Smooth muscle cell (in vitro differentiated cells): ENCODE data around the gene ELFN1. TPM values are rescaled to one million over a fixed set of nuclear protein-coding genes. Genes with fewer than 3 reads are reported as not detected.

ENCODE experiments used
- DNase-seq: peaks from one replicate; lab custom pipeline; 2025; ENCODE audit not compliant: unreplicated experiment; lab: John Stamatoyannopoulos, UW
- H2AFZ ChIP-seq: fragments of 200-600 bp; sonication (generic); 2 replicates; pipeline ENCODE4 v1.6.0; 2016; ENCODE audit warnings: antibody characterized with exemption, low read depth, mild to moderate bottlenecking
- H3F3A ChIP-seq: fragments of 200-600 bp; sonication (generic); 2 replicates; pipeline ENCODE4 v1.6.0; 2017; ENCODE audit warnings: antibody characterized with exemption, low read depth
- H3K27ac ChIP-seq: fragments of 200-600 bp; sonication (generic); 2 replicates; pipeline ENCODE4 v1.5.1; 2016; ENCODE audit warnings: low read depth, mild to moderate bottlenecking
- H3K27me3 ChIP-seq: fragments of 200-600 bp; sonication (generic); 2 replicates; pipeline ENCODE4 v1.6.1; 2016; ENCODE audit warnings: low read depth, mild to moderate bottlenecking
- H3K36me3 ChIP-seq: fragments of 200-600 bp; sonication (generic); 2 replicates; pipeline ENCODE4 v1.5.1; 2016; ENCODE audit warnings: low read depth
- H3K4me1 ChIP-seq: fragments of 200-600 bp; sonication (generic); 2 replicates; pipeline ENCODE4 v1.5.1; 2016; ENCODE audit warnings: low read depth
- H3K4me2 ChIP-seq: fragments of 200-600 bp; sonication (generic); 2 replicates; pipeline ENCODE4 v1.6.0; 2016; ENCODE audit warnings: mild to moderate bottlenecking
- H3K4me3 ChIP-seq: fragments of 200-600 bp; sonication (generic); 2 replicates; pipeline ENCODE4 v1.5.1; 2016; ENCODE audit warnings: mild to moderate bottlenecking
- H3K79me2 ChIP-seq: fragments of 200-600 bp; sonication (generic); 2 replicates; pipeline ENCODE4 v1.6.0; 2016; ENCODE audit warnings: low read depth, mild to moderate bottlenecking
- H3K9ac ChIP-seq: fragments of 200-600 bp; sonication (generic); 2 replicates; pipeline ENCODE4 v1.6.0; 2016; ENCODE audit warnings: low read depth
- H3K9me3 ChIP-seq: fragments of 200-600 bp; sonication (generic); replicated peaks from 2 replicates; pipeline ENCODE4 v1.5.1; 2016; ENCODE audit warnings: low read depth
- H4K20me1 ChIP-seq: fragments of 200-600 bp; sonication (generic); 2 replicates; pipeline ENCODE4 v1.6.0; 2016; ENCODE audit warnings: low read depth
- WGBS: methylation state at CpG from one replicate; pipeline ENCODE4 v1.1.7; 2016; ENCODE audit warnings: low lambda C conversion rate; 5-methylcytosine and 5-hydroxymethylcytosine counted together
- polyA plus RNA-seq: library from polyadenylated mRNA; unstranded; fragments of >200 nt; fragmentation: Nextera tagmentation; extraction: Ambion mirVana; gene quantifications from 2 replicates; pipeline ENCODE4 v1.2.1, GENCODE V29; 2016
- total RNA-seq: library from RNA; depleted of rRNA; stranded (reverse); fragments of >200 nt; gene quantifications from 2 replicates; pipeline ENCODE4 v1.2.3, GENCODE V29; 2014
- TF ChIP-seq, protein P1 (sequence below): fragments of 200-600 bp; sonication (generic); IDR thresholded peaks from 2 replicates; pipeline ENCODE4 v1.5.1; 2017; ENCODE audit warnings: borderline replicate concordance, mild to moderate bottlenecking, antibody characterized with exemption; ENCODE audit not compliant: insufficient read depth, poor library complexity, severe bottlenecking

ELFN1 gene
- total and polyA plus RNA-seq, 2 experiments from 2014 or later, result 4.2 to 6.2 TPM

DNA sequence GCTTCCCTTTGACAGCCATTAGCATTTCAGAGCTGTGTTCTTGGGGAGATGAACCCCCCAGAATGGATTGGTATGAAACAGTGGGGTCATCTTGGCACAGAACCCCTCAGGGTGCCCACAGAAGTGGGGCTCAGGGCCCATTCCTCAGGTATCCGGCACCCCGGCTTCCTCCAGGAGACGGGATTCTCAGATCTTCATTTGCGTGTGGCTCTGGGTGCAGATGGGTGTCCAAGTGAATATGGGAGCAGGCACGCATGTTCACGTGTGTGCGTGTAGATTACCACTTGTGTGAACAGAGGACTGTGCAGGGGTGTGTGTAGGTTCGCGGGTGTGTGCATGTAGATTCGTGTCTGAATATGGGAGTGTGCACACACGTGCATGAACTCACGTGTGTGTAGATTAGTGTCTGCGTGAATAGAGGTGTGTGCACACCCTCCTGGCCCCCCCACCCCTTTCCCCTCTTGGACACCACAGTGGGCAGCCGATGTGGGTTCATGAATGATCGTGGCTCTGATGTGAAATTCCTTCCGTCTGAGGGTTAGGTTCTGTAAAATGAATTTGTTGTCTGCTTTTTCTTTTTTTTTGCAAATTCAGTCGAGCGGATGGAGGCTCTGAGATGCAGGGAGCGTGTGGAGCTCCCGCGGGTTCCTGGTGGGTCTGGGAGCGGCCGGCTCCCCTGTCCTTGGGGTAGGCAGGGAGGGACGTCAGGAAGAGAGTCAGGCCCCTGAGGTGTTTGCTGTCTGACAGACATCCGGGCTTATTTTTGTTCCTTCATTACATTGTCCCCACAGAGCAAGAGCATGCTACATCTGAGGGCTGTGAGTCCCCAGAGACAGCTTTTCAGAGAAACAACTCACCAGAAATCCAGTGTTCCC lies 7.4 kb downstream of the ELFN1 start:
- H3K79me2 ChIP-seq, result peaks cover 5% of the 10 kb centered on the region
- H3K27me3 ChIP-seq, result no peaks in the 10 kb centered on the region
- H3F3A ChIP-seq, result no peaks in the 10 kb centered on the region
- no peak for DNase-seq
- H3K4me3 ChIP-seq, result no peak overlapping the region
- H3K4me1 ChIP-seq, result no peaks in the 10 kb centered on the region
- H3K9me3 ChIP-seq, result no peaks in the 10 kb centered on the region
- 94% methylated on average over 25 of the region's 25 CpGs for WGBS
- no peak overlapping the region for H2AFZ ChIP-seq
- no peak overlapping the region for H3K9ac ChIP-seq
- TF ChIP-seq, protein P1, sequence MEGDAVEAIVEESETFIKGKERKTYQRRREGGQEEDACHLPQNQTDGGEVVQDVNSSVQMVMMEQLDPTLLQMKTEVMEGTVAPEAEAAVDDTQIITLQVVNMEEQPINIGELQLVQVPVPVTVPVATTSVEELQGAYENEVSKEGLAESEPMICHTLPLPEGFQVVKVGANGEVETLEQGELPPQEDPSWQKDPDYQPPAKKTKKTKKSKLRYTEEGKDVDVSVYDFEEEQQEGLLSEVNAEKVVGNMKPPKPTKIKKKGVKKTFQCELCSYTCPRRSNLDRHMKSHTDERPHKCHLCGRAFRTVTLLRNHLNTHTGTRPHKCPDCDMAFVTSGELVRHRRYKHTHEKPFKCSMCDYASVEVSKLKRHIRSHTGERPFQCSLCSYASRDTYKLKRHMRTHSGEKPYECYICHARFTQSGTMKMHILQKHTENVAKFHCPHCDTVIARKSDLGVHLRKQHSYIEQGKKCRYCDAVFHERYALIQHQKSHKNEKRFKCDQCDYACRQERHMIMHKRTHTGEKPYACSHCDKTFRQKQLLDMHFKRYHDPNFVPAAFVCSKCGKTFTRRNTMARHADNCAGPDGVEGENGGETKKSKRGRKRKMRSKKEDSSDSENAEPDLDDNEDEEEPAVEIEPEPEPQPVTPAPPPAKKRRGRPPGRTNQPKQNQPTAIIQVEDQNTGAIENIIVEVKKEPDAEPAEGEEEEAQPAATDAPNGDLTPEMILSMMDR, result no peak
- no peaks in the 10 kb centered on the region for H3K36me3 ChIP-seq
- no peak overlapping the region for H3K27ac ChIP-seq
- no peak overlapping the region for H3K4me2 ChIP-seq
- H4K20me1 ChIP-seq, result peaks cover 45% of the 10 kb centered on the region

DNA sequence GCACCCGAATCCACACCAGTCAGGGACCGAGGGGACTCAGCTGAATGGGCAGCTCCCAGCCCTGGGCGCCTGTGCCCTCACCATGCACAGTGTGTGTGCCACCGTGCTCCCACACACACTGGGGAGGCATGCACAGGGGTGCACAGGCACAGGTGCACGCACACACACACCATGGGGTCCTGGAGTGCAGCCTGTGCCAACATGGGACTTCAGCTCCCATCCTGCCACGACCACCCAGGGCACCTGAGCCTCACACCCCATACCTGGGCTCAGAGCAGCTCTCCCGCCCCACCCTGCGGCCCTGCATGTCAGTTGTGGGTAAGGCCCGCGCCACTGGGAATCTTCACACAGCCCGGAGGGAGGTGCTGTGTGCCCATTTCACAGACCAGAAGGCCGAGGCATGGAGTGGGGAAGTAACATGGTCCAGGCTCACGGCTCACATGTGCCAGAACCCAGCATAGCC lies 8.0 kb downstream of the ELFN1 start:
- H3K4me3 ChIP-seq, result no peak overlapping the region
- peaks cover 5% of the 10 kb centered on the region for H3K79me2 ChIP-seq
- no peak for DNase-seq
- H3K27ac ChIP-seq, result no peak overlapping the region
- H4K20me1 ChIP-seq, result peaks cover 40% of the 10 kb centered on the region
- no peaks in the 10 kb centered on the region for H3K4me1 ChIP-seq
- WGBS, result 94% methylated on average over 13 of the region's 13 CpGs
- TF ChIP-seq, protein P1, result no peak
- no peaks in the 10 kb centered on the region for H3K27me3 ChIP-seq
- H3K4me2 ChIP-seq, result no peak overlapping the region
- H3K36me3 ChIP-seq, result no peaks in the 10 kb centered on the region
- no peak overlapping the region for H3K9ac ChIP-seq
- no peaks in the 10 kb centered on the region for H3K9me3 ChIP-seq
- H2AFZ ChIP-seq, result no peak overlapping the region
- no peaks in the 10 kb centered on the region for H3F3A ChIP-seq

DNA sequence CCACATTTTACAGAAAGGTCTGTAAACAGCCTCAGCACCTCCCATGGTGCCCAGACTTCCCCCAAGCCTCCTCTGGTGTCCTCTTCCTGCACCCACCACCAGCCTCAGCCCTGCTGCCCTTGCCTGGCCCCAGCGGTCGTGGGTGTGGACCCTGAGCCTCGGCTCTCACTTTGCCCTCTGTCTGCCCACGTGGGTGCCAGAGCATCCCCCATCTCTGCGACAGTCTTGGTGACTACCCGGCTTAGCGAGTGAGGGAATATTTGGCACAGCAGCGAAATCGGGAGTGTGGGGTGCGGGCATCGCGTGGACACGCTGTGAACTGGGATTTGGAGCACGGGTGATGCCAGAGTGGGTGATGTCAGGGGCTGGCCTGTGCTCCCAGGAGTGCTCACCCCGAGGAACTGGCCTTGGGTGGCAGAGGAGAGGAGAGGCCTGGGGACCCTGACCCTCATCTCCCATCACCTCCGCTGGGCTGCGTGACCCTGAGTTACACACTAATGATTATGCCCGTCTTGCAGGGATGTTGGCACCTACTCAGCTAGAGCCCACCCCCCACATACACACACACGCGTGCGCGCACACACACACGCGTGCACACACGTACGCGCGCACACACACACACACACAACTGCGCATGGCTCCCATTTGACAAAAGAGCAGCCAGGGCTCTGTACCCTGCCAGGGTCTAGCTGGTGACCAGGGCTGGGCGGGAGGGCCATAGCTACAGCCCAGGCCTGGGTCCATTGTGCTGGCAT lies 8.7 kb downstream of the ELFN1 start:
- Histone ChIP-seq H3K36me3 (no peaks in the 10 kb centered on the region), H3K4me3 (no peak overlapping the region), H3K9me3 (no peaks in the 10 kb centered on the region), H3F3A (no peaks in the 10 kb centered on the region), H4K20me1 (peaks cover 38% of the 10 kb centered on the region), H3K79me2 (peaks cover 11% of the 10 kb centered on the region), H2AFZ (no peak overlapping the region), H3K27ac (no peak overlapping the region), H3K27me3 (no peaks in the 10 kb centered on the region), H3K9ac (no peak overlapping the region), H3K4me2 (no peak overlapping the region), H3K4me1 (no peaks in the 10 kb centered on the region)
- 95% methylated on average over 30 of the region's 30 CpGs for WGBS
- TF ChIP-seq, protein P1, result no peak
- DNase-seq, result no peak
